Measurements from ENCODE around the gene SLC17A9. TPM values are rescaled to one million over a fixed set of nuclear protein-coding genes. Genes with fewer than 3 reads are reported as not detected.
A peak's percentile ranks its signal among the peaks of the same experiment; 100 is the strongest.

SLC17A9 gene
- total and polyA plus RNA-seq, 2 experiments from 2014 or later, result 1.8 to 3.2 TPM

DNA sequence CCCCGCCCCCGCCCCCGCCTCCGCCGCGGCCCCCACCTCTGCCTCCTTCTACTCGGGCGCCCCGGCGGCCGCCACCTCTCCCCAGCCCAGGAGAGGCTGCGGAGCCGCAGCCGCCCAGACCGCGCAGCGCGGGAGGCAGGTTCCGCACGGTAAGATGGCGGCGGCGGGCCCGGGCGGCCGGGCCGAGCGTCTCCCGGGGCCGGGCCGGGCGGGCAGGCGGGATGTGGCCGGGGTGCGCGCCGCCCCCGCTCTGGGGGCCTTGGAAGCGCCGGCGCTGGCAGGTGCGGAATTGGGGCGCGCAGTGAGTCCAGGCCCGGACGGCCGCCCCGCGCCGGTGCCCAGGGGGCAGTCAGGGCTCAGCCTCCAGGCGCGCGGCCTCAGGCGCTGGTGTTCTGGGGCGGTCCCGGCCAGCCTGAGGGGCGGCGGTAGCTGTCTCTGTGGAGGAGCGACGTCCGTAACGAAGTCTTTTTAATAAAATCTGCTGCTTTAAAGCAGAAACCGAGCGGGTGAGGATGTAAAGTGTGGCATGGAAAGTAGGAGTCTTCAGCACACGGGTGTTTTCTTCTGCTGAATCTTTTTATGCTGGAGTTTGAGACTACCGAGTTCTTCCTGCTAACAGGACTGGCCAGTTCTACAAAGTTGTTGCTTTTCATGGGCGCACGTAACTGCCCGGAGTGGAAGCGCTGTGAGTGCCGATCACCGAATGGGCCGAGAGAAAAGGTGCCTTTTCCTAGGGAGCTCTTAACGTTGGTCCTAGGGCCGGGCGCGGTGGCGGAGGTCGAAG, 14.2 kb upstream of the SLC17A9 start, which contains the start of gene GID8:
Gene GID8, plus strand, starts transcription at position 43 of the 784 bp plus-strand sequence. CDS start 3,356 bp downstream, outside the sequence.
- H3K36me3 ChIP-seq, result peaks cover 12% of the 10 kb centered on the region
- peaks cover 11% of the 10 kb centered on the region for H3K4me1 ChIP-seq (ENCODE audit: low read depth)
- peak within 1 kb of the TSS; percentile 97 for H3K27ac ChIP-seq
- no peaks in the 10 kb centered on the region for H3K9me3 ChIP-seq (ENCODE audit: low read depth)
- H3K27me3 ChIP-seq, result no peaks in the 10 kb centered on the region
- DNase-seq (ENCODE audit: low read depth in 1 of 2, low spot score in 1 of 2), result peak; percentile 57 to 73
- TF ChIP-seq, protein P1, sequence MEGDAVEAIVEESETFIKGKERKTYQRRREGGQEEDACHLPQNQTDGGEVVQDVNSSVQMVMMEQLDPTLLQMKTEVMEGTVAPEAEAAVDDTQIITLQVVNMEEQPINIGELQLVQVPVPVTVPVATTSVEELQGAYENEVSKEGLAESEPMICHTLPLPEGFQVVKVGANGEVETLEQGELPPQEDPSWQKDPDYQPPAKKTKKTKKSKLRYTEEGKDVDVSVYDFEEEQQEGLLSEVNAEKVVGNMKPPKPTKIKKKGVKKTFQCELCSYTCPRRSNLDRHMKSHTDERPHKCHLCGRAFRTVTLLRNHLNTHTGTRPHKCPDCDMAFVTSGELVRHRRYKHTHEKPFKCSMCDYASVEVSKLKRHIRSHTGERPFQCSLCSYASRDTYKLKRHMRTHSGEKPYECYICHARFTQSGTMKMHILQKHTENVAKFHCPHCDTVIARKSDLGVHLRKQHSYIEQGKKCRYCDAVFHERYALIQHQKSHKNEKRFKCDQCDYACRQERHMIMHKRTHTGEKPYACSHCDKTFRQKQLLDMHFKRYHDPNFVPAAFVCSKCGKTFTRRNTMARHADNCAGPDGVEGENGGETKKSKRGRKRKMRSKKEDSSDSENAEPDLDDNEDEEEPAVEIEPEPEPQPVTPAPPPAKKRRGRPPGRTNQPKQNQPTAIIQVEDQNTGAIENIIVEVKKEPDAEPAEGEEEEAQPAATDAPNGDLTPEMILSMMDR (IDR thresholded peaks at IDR 0.05; ENCODE audit: low read depth, low read length), result no peak
- peak within 1 kb of the TSS; percentile 93 for H3K4me3 ChIP-seq

DNA sequence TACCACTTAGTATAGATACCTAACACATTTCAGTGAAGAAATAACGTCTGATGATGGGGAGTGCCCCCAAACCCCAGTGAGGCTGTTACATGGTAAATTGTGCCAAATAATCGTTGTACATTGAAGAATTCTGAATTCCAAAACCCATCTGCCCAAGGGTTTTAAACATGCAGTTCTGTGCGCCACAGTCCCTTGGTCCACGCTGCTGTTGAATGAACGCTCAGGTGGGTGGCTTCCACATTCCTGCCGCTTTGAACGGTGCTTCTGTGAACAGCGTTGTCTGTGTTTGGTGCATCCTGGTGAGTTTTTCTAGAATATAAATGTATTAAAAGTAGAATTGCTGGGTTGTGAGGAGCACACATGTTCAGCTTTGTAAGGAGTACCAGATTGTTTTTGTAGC, 11.6 kb upstream of the SLC17A9 start:
- Histone ChIP-seq H3K36me3 (peaks cover 34% of the 10 kb centered on the region), H3K4me1 (ENCODE audit: low read depth) (peaks cover 11% of the 10 kb centered on the region), H3K27me3 (no peaks in the 10 kb centered on the region), H3K4me3 (no peak overlapping the region), H3K27ac (no peak overlapping the region), H3K9me3 (ENCODE audit: low read depth) (no peaks in the 10 kb centered on the region)
- DNase-seq (ENCODE audit: low read depth in 1 of 2, low spot score in 1 of 2), result no peak
- TF ChIP-seq, protein P1 (IDR thresholded peaks at IDR 0.05; ENCODE audit: low read depth, low read length), result no peak

DNA sequence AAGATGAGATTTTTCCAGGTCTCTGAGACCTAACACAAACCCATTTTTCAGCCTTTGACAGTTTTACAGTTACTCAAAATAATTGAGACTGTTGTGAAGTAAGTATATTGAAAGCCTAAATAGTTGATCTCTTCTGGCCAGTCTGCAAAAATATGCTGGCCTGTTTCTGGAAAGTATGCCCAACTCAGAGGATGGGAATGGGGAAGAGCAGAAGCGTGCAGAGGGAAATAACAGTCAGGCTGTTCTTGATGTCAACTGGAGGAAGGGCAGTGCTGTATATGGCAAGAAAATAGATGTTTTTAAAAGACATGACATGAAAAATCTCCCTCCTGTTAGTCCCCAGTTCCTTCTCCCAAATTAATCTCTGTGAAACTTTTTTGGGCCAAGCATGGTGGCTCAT, 10.7 kb upstream of the SLC17A9 start:
- Histone ChIP-seq H3K27ac (no peak overlapping the region), H3K4me3 (no peak overlapping the region), H3K4me1 (ENCODE audit: low read depth) (peaks cover 12% of the 10 kb centered on the region), H3K27me3 (no peaks in the 10 kb centered on the region), H3K36me3 (peaks cover 38% of the 10 kb centered on the region), H3K9me3 (ENCODE audit: low read depth) (no peaks in the 10 kb centered on the region)
- TF ChIP-seq, protein P1 (IDR thresholded peaks at IDR 0.05; ENCODE audit: low read depth, low read length), result no peak
- no peak for DNase-seq (ENCODE audit: low read depth in 1 of 2, low spot score in 1 of 2)

DNA sequence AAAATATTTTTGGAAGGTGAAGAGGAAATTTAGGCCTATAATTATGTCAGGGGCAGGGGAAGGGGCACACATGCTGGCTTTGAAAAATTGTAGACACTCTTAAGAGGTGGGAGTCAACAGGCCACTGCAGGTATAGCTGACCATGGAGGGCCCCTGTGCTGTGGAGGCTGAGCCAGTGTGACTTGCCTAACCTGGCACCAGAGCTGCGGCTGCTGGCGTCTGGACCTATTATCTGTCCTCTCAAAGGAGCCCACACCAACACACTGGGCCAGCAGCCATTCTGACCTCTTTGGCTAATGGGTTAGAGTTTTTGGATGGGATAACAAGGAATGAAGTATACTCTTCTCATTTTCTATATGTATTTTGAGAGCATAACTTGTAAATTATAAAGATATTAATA, 10.1 kb upstream of the SLC17A9 start:
- Histone ChIP-seq H3K9me3 (ENCODE audit: low read depth) (no peaks in the 10 kb centered on the region), H3K27ac (no peak overlapping the region), H3K4me3 (no peak overlapping the region), H3K36me3 (peaks cover 38% of the 10 kb centered on the region), H3K4me1 (ENCODE audit: low read depth) (peaks cover 19% of the 10 kb centered on the region), H3K27me3 (no peaks in the 10 kb centered on the region)
- TF ChIP-seq, protein P1 (IDR thresholded peaks at IDR 0.05; ENCODE audit: low read depth, low read length), result no peak
- DNase-seq (ENCODE audit: low read depth in 1 of 2, low spot score in 1 of 2), result no peak

DNA sequence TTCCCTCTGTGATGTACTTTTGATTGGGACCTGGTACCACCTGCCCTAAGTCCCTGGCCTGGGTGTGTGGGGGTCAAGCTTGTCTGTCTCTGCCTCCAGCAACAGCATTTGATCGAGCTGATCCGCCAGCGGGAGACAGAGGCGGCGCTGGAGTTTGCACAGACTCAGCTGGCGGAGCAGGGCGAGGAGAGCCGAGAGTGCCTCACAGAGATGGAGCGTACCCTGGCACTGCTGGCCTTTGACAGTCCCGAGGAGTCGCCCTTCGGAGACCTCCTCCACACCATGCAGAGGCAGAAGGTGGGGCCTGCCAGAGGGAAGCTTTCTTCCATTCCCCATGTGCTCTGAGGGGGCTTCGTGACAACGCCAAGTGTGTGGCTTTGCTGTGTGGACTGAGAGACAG, 9.1 kb upstream of the SLC17A9 start:
- TF ChIP-seq, protein P1 (IDR thresholded peaks at IDR 0.05; ENCODE audit: low read depth, low read length), result no peak
- Histone ChIP-seq H3K4me3 (no peak overlapping the region), H3K27ac (no peak overlapping the region), H3K36me3 (peaks cover 45% of the 10 kb centered on the region), H3K4me1 (ENCODE audit: low read depth) (peaks cover 21% of the 10 kb centered on the region), H3K9me3 (ENCODE audit: low read depth) (no peaks in the 10 kb centered on the region), H3K27me3 (no peaks in the 10 kb centered on the region)
- DNase-seq (ENCODE audit: low read depth in 1 of 2, low spot score in 1 of 2), result no peak
